Upper lobe of left lung (tissue), 4 donors: Measurements from ENCODE around the gene TRIM25.

Source experiments
- CTCF ChIP-seq, 6 experiments: fragments of 450-650 bp in 4 of 6; fragments of 200-600 bp in 2 of 6; sonication (generic) in 2 of 6; IDR thresholded peaks; one replicate each; pipeline ENCODE4 v1.5.1; 2016 to 2019; ENCODE audit warnings: antibody characterized with exemption in 6 of 6
- POLR2A ChIP-seq, 4 donors: fragments of 450-650 bp; IDR thresholded peaks; one replicate each; pipeline ENCODE4 v1.5.1; 2016 to 2017; ENCODE audit warnings: antibody characterized with exemption in 4 of 4, mild to moderate bottlenecking in 2 of 4
- POLR2AphosphoS5 ChIP-seq, 2 donors: sonication (generic); formaldehyde crosslinking; IDR thresholded peaks; one replicate each; pipeline ENCODE4 v1.5.1; 2017; ENCODE audit warnings: antibody characterized with exemption in 2 of 2

- TF ChIP-seq POLR2A (IDR thresholded peaks at IDR 0.05), result no peak
- no peak for TF ChIP-seq CTCF (IDR thresholded peaks at IDR 0.05)
- TF ChIP-seq POLR2AphosphoS5 (IDR thresholded peaks at IDR 0.05), result no peak
Measured at GRCh38 chr17:56884483-56885311, 29.2 kb downstream of the TRIM25 start.
